HG03442 (cell line): ENCODE data around the gene ALG3.

Experiments used
- ATAC-seq: cut with Tn5 transposase; IDR thresholded peaks from one replicate; pipeline ENCODE4 v1.9.1; 2021; ENCODE audit warnings: mild to moderate bottlenecking, moderate library complexity; ENCODE audit not compliant: unreplicated experiment

Gene ALG3

GRCh38 chr3:184236033-184236410 is 12.7 kb downstream of the ALG3 start:
- no peak for ATAC-seq

- ATAC-seq = no peak
Measured at GRCh38 chr3:184235381-184236032, 13.3 kb downstream of the ALG3 start.

GRCh38 chr3:184234671-184235380 is 13.9 kb downstream of the ALG3 start:
- no peak for ATAC-seq

- no peak for ATAC-seq
Measured at GRCh38 chr3:184234224-184234623, 14.5 kb downstream of the ALG3 start.

- no peak for ATAC-seq
Measured at GRCh38 chr3:184233127-184233843, 15.5 kb downstream of the ALG3 start.

- no peak for ATAC-seq
Measured at GRCh38 chr3:184231671-184232070, 17.1 kb downstream of the ALG3 start.

- ATAC-seq = no peak
Measured at GRCh38 chr3:184230603-184231528, 17.9 kb downstream of the ALG3 start.

GRCh38 chr3:184230081-184230602 is 18.6 kb downstream of the ALG3 start:
- ATAC-seq = no peak

GRCh38 chr3:184229394-184230080 is 19.2 kb downstream of the ALG3 start, which contains the start of gene VWA5B2:
VWA5B2 (plus strand) TSS chr3:184229585; CDS start chr3:184230529, 944 bp downstream.
- peak; percentile 74 for ATAC-seq

- no peak for ATAC-seq
Measured at GRCh38 chr3:184228376-184229137, 20.2 kb downstream of the ALG3 start.

- ATAC-seq = no peak
Measured at GRCh38 chr3:184227481-184227935, 21.3 kb downstream of the ALG3 start.

- no peak for ATAC-seq
Measured at GRCh38 chr3:184223946-184224345, 24.8 kb downstream of the ALG3 start.

GRCh38 chr3:184222521-184222920 is 26.2 kb downstream of the ALG3 start:
- no peak for ATAC-seq

GRCh38 chr3:184218814-184219213 is 29.9 kb downstream of the ALG3 start:
- no peak for ATAC-seq

- ATAC-seq = no peak
Measured at GRCh38 chr3:184211718-184212117, 37.0 kb downstream of the ALG3 start.

- no peak for ATAC-seq
Measured at GRCh38 chr3:184211297-184211696, 37.5 kb downstream of the ALG3 start.

- ATAC-seq = no peak
Measured at GRCh38 chr3:184209146-184209923, 39.4 kb downstream of the ALG3 start.

- no peak for ATAC-seq
Measured at GRCh38 chr3:184203526-184203925, 45.2 kb downstream of the ALG3 start.
